Activated CD4-positive, alpha-beta T cell treated with anti-CD3 and anti-CD28 coated beads, Interleukin-2, amount 50 U/mL, for 4 hours (primary cell): ENCODE data around the gene KMT2B.
"Not testable (repeated sequence)": the region's sequence is repeated elsewhere in the genome, so short reads cannot be mapped to it uniquely, and the experiment has no call there.

Experiments
- DNase-seq, 2 experiments: peaks; one replicate each; pipeline ENCODE4 v3.0.0-alpha.2; 2020

KMT2B gene

GRCh38 chr19:35760711-35761349, 43.0 kb downstream of the KMT2B start:
- DNase-seq = no peak

GRCh38 chr19:35764432-35765315, 46.9 kb downstream of the KMT2B start:
- DNase-seq = no peak

- DNase-seq = no peak
Observed at GRCh38 chr19:35766571-35767104, 48.8 kb downstream of the KMT2B start.

GRCh38 chr19:35767288-35768081, 49.7 kb downstream of the KMT2B start:
- DNase-seq = no peak

- DNase-seq = no peak
Observed at GRCh38 chr19:35768082-35768421, 50.2 kb downstream of the KMT2B start.

- DNase-seq = not testable (repeated sequence)
Observed at GRCh38 chr19:35772362-35772761, 54.6 kb downstream of the KMT2B start.

- DNase-seq = no peak
Observed at GRCh38 chr19:35773020-35773806, 55.4 kb downstream of the KMT2B start.

- DNase-seq = no peak
Observed at GRCh38 chr19:35774274-35775045, 56.7 kb downstream of the KMT2B start.

- no peak for DNase-seq
Observed at GRCh38 chr19:35775046-35775297, 57.2 kb downstream of the KMT2B start.

GRCh38 chr19:35775298-35776101, 57.7 kb downstream of the KMT2B start, which contains the start of gene ARHGAP33:
TSS of gene ARHGAP33 (plus strand) at chr19:35775564. CDS start at chr19:35775659, 95 bp downstream.
- peak; percentile 99 for DNase-seq

- DNase-seq = no peak
Observed at GRCh38 chr19:35776102-35776788, 58.4 kb downstream of the KMT2B start.

- DNase-seq = no peak
Observed at GRCh38 chr19:35777086-35777841, 59.5 kb downstream of the KMT2B start.

GRCh38 chr19:35777961-35778360, 60.2 kb downstream of the KMT2B start:
- no peak for DNase-seq

- DNase-seq = no peak
Observed at GRCh38 chr19:35779033-35779432, 61.2 kb downstream of the KMT2B start.

GRCh38 chr19:35780058-35780457, 62.3 kb downstream of the KMT2B start:
- no peak for DNase-seq

- DNase-seq = no peak
Observed at GRCh38 chr19:35780717-35781116, 62.9 kb downstream of the KMT2B start.

- DNase-seq = no peak
Observed at GRCh38 chr19:35781650-35782049, 63.8 kb downstream of the KMT2B start.

- no peak for DNase-seq
Observed at GRCh38 chr19:35782589-35782988, 64.8 kb downstream of the KMT2B start.
